PC-3 (cell line): ENCODE results near the gene KRT86.

Experiments used
- CTCF ChIP-seq: fragments of 300-600 bp; sonication (generic); conservative IDR thresholded peaks from 2 replicates; pipeline ENCODE4 v1.5.1; 2017; ENCODE audit warnings: antibody characterized with exemption, low read depth, mild to moderate bottlenecking, low read length
- EZH2phosphoT487 ChIP-seq: fragments of 300-600 bp; sonication (generic); IDR thresholded peaks from 2 replicates; pipeline ENCODE4 v1.6.1; 2018; ENCODE audit warnings: mild to moderate bottlenecking, antibody characterized with exemption, low read length, borderline replicate concordance

- TF ChIP-seq CTCF: no peak
- no peak for TF ChIP-seq EZH2phosphoT487
These were observed 76.3 kb downstream of the KRT86 start for GRCh38 chr12:52350786-52351185.
